Testis (tissue), 3 donors: Measurements from ENCODE around the gene CMTM6. TPM values are rescaled to one million over a fixed set of nuclear protein-coding genes. Genes with fewer than 3 reads are reported as not detected.

Experiments used
- DNase-seq: peaks from one replicate; pipeline ENCODE4 v3.0.0-alpha.2; 2019
- H3K27ac ChIP-seq, 2 donors: fragments of 200-600 bp; sonication (generic); one replicate each; pipeline ENCODE4 v1.5.1; 2019
- H3K27me3 ChIP-seq: fragments of 200-600 bp; sonication (generic); one replicate; pipeline ENCODE4 v1.5.1; 2019
- H3K36me3 ChIP-seq: fragments of 200-600 bp; sonication (generic); one replicate; pipeline ENCODE4 v1.5.1; 2017; ENCODE audit warnings: low read depth; ENCODE audit errors: missing control alignments
- H3K4me1 ChIP-seq: fragments of 200-600 bp; sonication (generic); one replicate; pipeline ENCODE4 v1.5.1; 2019
- H3K4me3 ChIP-seq, 2 donors: fragments of 200-600 bp; sonication (generic); one replicate each; pipeline ENCODE4 v1.5.1; 2017 to 2019
- H3K9me3 ChIP-seq: fragments of 200-600 bp; sonication (generic); one replicate; pipeline ENCODE4 v1.5.1; 2017
- POLR2A ChIP-seq: fragments of 450-650 bp; IDR thresholded peaks from one replicate; pipeline ENCODE4 v1.6.1; 2017; ENCODE audit warnings: antibody characterized with exemption, mild to moderate bottlenecking, moderate library complexity
- whole genome bisulfite sequencing, 2 donors: methylation state at CpG; one replicate each; pipeline ENCODE4 v1.1.5; 2018; 5-methylcytosine and 5-hydroxymethylcytosine counted together
- intact Hi-C: fragments of 100-400 bp; cut with DNase I; formaldehyde crosslinking; loops from one replicate; pipeline ENCODE4 v1.15.1; 2023; ENCODE audit warnings: low total_unique reads
- polyA plus RNA-seq: library from polyadenylated mRNA; stranded (reverse); fragments of 350-450 nt; fragmentation: Illumina TruSeq; extraction: RNeasy Lipid Tissue Mini Kit (QIAGEN cat#74804); gene quantifications from one replicate; pipeline ENCODE4 v1.2.3, GENCODE V29; 2014; ENCODE audit warnings: low read depth, low replicate concordance; ENCODE audit not compliant: insufficient read depth
- total RNA-seq, 2 donors: library from RNA; depleted of rRNA; stranded (reverse); fragments of >200 nt; gene quantifications; one replicate each; pipeline ENCODE4 v1.2.3, GENCODE V29; 2016
- TF ChIP-seq, protein P1 (sequence below), 3 experiments: fragments of 450-650 bp in 2 of 3; fragments of 200-600 bp in 1 of 3; sonication (generic) in 1 of 3; IDR thresholded peaks; one replicate each; pipeline ENCODE4 v1.5.1; 2016 to 2019; ENCODE audit warnings: antibody characterized with exemption in 3 of 3, mild to moderate bottlenecking in 2 of 3, moderate library complexity in 1 of 3

CMTM6 gene
- total and polyA plus RNA-seq, 3 donors from 2014 or later = 66.2 to 199 (median 154) TPM

DNA sequence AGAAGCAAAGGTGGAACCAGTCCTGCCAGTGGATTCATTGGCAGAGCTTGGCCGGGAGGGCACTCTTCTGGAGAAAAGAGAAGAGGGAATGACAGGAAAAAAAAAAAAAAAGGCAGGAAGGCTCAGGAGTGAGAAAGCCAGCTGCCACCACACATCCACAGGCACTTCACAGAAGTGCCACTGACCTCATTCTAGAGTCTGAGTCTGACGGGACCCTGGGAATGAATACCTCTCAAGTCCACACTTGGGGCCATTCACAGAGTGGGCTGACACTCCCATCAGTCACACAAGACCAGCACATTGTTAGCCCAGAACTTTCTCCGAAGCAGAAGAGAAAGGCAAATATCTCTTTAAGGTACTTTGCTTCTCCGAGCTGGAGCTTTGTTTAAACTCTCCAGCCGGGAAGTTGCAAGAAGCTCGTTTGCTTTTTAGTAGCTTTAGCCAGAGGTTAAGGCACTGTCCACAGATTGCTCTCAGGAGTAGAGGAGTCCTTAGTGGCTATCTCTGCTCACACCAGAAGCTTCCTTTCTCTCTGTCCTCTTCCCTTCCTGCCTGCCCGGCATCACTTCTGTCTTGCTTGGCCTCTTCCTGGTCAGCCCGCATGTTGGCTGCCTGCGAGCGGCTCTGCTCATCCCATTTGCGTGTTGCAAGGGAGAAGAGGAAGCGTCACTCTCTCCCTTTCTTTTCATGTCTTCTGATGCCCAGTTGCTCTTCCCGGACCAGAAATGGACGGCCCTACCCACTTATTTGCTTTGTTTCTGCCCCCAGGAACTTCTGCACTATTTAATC is 53.8 kb downstream of the CMTM6 start:
- H3K4me1 ChIP-seq = no peaks in the 10 kb centered on the region
- no peaks in the 10 kb centered on the region for H3K36me3 ChIP-seq
- intact Hi-C loops = no loop called here
- no peak overlapping the region for H3K27ac ChIP-seq
- no peak for DNase-seq
- H3K4me3 ChIP-seq = no peak overlapping the region
- H3K9me3 ChIP-seq = no peaks in the 10 kb centered on the region
- no peaks in the 10 kb centered on the region for H3K27me3 ChIP-seq
- TF ChIP-seq POLR2A = no peak
- TF ChIP-seq, protein P1, sequence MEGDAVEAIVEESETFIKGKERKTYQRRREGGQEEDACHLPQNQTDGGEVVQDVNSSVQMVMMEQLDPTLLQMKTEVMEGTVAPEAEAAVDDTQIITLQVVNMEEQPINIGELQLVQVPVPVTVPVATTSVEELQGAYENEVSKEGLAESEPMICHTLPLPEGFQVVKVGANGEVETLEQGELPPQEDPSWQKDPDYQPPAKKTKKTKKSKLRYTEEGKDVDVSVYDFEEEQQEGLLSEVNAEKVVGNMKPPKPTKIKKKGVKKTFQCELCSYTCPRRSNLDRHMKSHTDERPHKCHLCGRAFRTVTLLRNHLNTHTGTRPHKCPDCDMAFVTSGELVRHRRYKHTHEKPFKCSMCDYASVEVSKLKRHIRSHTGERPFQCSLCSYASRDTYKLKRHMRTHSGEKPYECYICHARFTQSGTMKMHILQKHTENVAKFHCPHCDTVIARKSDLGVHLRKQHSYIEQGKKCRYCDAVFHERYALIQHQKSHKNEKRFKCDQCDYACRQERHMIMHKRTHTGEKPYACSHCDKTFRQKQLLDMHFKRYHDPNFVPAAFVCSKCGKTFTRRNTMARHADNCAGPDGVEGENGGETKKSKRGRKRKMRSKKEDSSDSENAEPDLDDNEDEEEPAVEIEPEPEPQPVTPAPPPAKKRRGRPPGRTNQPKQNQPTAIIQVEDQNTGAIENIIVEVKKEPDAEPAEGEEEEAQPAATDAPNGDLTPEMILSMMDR (IDR thresholded peaks at IDR 0.05) = no peak
- WGBS, 2 donors = 90 to 93% methylated on average over 13 to 14 of the region's 14 CpGs

DNA sequence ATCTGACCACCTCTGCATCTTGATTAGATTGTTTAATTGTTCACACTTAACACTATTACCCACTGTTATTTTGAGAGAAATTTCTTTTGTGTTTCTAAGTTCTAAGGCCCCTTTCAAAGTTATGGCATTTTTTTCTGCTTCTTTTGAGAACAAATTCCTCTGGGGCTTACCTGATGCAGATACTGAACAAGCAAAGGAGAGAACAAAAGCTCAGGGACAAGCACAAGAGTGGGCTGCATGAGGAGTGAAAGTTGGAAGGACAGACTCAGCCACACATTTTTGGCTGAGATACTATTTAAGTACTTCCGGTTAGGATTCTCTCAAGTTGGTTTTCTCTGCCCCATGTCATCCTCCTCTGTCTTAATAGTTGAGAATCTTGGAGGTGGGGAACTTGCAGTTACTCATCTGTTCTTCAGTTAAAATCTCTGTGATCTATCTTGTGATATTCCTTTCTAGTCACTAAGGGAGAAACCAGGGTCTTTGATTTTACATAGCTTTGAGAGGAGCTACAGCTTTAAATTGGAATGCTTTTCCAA is 54.7 kb downstream of the CMTM6 start:
- TF ChIP-seq, protein P1 (IDR thresholded peaks at IDR 0.05) = no peak
- TF ChIP-seq POLR2A = no peak
- Histone ChIP-seq H3K27me3 (no peaks in the 10 kb centered on the region), H3K27ac (no peak overlapping the region), H3K9me3 (no peaks in the 10 kb centered on the region), H3K4me1 (no peaks in the 10 kb centered on the region), H3K36me3 (no peaks in the 10 kb centered on the region), H3K4me3 (no peak overlapping the region)
- WGBS, 2 donors = 87 to 89% methylated on average over 1 of the region's 1 CpG
- no peak for DNase-seq
- intact Hi-C loops = no loop called here

DNA sequence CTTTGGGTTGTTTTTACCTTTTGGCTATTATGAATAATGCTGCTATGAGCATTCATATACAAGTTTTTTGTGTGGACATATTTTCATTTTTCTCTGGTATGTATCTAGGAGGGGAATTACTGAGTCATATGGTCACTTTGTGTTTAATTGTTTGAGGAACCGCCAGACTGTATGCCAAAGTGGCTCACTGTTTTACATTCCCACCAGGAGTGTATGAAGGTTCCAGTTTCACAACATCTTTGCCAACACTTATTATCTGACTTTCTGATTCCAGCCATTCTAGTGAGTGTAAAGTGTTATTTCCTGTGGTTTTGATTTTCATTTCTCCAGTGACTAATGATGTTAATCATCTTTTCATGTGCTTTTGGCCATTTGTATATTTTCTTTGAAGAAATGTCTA is 59.2 kb downstream of the CMTM6 start:
- WGBS, 2 donors = 33 to 100% methylated on average over 1 of the region's 1 CpG
- intact Hi-C loops = no loop called here
- no peak overlapping the region for H3K27ac ChIP-seq
- no peak overlapping the region for H3K4me3 ChIP-seq
- DNase-seq = no peak
- H3K27me3 ChIP-seq = no peaks in the 10 kb centered on the region
- no peaks in the 10 kb centered on the region for H3K36me3 ChIP-seq
- no peaks in the 10 kb centered on the region for H3K9me3 ChIP-seq
- TF ChIP-seq POLR2A = no peak
- TF ChIP-seq, protein P1 (IDR thresholded peaks at IDR 0.05) = no peak
- H3K4me1 ChIP-seq = no peaks in the 10 kb centered on the region

DNA sequence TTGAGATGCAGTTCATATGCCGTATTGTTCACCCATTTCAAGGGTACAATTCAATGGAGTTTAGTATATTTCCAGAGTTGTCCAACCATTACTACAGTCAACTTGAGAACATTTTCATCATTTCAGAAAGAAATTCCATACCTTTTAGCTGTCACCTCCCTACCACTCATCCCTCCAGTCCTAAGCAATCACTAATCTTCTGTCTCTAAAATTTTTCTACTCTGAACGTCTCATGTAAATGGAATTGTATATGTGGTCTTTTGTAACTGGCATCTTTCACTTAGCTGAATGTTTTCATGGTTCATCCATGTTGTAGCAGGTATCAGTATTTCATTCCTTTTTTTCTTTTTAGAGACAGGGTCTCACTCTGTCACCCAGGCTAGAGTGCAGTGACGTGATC is 59.9 kb downstream of the CMTM6 start:
- Histone ChIP-seq H3K4me3 (no peak overlapping the region), H3K27ac (no peak overlapping the region), H3K4me1 (no peaks in the 10 kb centered on the region), H3K9me3 (no peaks in the 10 kb centered on the region), H3K27me3 (no peaks in the 10 kb centered on the region), H3K36me3 (no peaks in the 10 kb centered on the region)
- 94 to 96% methylated on average over 3 of the region's 3 CpGs for WGBS, 2 donors
- DNase-seq = no peak
- intact Hi-C loops = no loop called here
- TF ChIP-seq, protein P1 (IDR thresholded peaks at IDR 0.05) = no peak
- TF ChIP-seq POLR2A = no peak
